GM19025 (cell line): Measurements from ENCODE around the gene UBE2O.

ENCODE experiments used
- ATAC-seq: cut with Tn5 transposase; IDR thresholded peaks from one replicate; pipeline ENCODE4 v1.9.1; 2021; ENCODE audit warnings: mild to moderate bottlenecking, low read depth, moderate library complexity; ENCODE audit not compliant: unreplicated experiment

The UBE2O gene

DNA sequence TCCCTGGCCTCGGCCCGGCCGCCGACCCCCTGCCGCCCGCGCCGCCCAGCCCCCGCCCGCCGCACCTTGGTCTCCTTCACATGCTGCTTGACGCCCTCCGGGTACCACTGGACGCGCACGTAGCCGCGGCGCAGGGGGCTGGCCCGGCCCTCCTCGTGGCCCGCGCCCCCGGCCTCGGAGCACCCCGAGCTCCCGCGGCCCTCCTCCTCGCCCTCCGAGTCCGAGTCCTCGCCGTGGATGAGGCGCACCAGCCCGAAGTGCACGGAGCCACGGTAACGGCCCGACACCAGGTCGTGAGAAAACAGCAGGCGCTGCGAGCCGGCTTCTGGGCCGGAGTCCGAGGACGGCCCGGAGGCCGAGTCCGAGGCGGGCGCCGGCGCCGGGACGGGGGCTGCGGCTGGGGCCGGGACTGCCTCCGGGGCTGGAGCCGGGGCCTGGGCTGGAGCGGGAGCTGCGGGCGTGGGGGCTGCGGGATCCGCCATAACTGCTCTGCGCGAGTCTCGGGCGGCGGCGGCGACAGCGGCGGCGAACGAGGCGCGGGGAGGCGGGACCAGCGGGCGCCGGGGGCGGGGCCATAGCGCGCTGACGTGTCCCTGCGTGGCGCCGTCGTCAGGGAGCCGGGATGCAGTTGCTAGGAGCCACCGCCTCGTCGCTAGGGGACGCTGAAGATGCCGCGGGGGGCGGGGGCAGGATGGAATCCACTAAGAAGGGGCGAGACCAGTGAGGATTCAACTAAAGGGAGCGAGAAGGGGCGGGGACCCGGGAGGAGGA is at the start of gene UBE2O:
Gene UBE2O, minus strand, starts transcription at position 493 of the 771 bp plus-strand sequence. Its CDS starts 11 bp downstream, at position 482.
- peak; percentile 90 for ATAC-seq

DNA sequence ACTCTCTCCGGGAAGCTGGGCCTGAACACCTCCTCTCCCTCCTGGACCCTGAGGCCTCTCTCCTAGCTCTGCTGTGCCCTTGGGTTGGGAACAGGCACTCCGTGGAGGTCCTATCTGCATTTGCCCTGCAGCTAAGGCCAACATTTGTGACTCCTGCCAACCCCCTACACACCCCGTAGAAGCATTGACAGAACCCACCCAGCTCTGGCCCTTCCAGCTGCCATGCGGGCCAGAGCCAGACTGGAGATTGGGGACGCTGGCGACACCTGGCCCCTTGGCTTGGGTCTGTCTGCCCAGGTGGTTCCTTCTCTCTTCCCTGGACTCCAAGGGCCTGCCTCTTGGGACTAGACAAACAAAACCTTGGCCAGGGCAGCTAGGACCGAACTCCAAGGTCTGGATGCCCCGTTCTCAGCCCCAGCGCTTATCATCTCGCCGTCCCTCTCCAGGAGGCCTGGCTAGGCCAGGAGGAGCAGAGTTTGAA is 48.9 kb upstream of the UBE2O start:
- ATAC-seq: no peak

DNA sequence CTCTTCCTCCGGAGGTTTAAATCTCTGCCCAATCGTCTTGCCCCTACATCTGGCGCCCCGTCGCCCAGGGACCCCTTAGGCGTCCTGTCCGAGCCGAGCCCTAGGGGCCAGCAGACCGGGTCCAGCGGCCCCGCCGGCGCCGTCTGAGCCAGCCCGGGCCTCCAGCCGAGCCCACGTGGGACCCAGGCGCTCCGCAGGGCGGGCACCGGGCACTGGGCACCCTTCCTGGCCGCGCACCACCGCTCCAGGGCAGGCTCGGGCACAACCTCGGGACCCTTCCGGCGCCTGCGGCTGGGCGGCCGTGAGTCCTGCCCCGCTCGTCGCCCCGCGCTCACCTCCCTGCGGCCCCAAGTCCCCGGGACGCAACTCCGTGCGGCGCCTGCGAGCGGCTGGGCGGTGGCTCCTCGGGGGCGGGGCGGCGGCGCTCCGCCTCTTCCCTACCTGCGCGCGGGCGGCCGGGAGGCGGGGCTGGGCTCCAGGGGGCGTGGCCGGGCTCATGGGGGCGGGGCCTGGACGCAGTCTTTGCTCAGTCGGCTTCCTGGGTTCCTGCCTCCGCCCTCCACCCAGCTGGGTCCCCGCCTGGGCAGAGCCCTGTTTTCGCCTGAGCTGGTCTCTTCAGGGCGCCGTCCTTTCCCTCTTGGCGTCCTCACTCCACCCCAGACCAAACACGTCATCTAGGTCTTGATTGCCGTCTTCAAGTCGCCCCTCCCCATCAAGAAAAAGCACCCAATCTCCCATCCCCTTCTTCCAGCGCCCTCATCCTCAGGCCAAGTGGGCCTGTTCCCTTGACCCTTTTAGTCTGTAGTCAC is 48.3 kb upstream of the UBE2O start, which contains the start of gene RHBDF2:
Gene RHBDF2, minus strand, starts transcription at position 406 of the 809 bp plus-strand sequence. CDS start 19,899 bp downstream, outside the sequence.
- peak; percentile 66 for ATAC-seq

DNA sequence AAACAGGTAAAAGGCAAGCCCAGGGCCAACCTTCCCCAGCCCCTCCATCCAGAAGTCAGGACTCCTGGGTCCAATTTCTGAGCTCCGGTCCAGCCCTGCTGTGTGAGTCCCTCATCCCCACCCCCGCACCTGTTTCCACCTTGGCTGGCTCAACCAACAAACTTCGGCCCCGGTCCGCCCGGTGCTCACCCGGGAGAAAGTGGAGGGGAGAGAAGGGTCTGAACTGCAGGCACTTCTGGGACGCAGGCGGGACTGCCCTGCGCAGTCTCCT is 47.7 kb upstream of the UBE2O start:
- ATAC-seq: no peak

DNA sequence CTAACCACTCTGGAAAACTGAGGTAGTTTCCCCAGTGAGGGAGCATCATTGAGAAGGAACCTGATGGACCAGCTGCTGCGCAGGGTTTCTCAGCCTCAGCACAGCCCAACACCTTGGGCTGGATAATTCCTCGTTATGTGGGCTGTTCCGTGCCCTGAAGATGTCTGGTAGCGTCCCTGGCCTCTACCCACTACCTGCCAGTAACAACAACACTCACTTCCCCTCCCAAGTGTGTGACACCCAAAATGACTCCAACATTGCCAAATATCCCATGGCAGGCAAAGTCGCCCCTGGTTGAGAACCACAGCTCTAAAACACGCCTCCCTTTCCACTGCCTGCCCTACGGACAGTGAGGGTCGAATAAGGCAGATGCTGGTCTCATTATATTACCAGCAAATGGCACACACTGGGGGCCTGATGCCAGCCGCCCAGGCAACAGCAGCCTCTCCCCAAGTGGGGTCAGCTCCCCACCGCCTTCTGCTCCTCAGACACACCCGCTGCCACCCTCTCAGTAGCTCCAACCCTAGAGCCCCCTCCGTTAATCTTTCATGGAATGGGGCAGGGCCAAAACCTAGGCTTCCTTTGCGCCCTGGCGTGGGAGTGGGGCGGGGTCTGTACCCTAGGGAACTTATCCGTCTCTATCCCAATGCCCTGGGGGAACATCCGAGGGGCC is 47.3 kb upstream of the UBE2O start:
- ATAC-seq: no peak

DNA sequence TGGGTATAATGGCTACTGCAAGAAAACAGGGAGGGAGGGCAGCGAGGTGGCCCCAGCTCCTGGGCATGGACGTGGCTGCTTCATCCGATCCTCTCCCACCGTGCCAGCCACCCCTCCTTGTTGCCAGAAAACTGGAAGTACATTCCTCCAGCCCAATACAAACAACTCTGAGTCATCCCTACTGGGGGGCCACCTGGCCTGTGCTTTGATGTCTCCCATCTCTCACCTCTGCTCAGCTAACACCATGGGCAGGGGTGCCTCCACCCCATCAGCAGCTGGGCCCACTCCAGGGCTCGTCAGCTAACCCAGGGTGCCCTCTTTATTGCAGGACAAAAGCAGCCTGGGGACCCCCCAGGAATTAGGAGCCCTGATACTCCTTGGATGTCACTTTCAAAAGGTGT is 46.3 kb upstream of the UBE2O start:
- no peak for ATAC-seq

DNA sequence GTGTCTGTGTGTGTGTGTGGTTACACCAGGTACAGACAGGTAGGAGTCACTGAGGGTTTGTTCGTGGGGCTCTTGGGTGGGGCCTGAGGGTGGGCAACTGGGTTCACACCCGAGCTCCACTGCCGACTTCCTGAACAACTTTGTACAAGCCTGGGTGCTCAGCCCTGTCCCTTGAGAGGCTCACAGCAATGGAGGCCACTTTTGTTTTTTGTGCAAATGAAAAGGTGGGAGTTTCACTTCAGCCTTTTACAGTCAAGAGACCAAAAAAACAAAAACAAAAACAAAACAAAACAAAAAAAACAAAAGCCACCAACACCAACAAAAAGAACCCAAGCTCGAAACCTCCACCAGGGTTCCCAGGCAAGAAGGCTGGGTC is 45.9 kb upstream of the UBE2O start:
- ATAC-seq: no peak

DNA sequence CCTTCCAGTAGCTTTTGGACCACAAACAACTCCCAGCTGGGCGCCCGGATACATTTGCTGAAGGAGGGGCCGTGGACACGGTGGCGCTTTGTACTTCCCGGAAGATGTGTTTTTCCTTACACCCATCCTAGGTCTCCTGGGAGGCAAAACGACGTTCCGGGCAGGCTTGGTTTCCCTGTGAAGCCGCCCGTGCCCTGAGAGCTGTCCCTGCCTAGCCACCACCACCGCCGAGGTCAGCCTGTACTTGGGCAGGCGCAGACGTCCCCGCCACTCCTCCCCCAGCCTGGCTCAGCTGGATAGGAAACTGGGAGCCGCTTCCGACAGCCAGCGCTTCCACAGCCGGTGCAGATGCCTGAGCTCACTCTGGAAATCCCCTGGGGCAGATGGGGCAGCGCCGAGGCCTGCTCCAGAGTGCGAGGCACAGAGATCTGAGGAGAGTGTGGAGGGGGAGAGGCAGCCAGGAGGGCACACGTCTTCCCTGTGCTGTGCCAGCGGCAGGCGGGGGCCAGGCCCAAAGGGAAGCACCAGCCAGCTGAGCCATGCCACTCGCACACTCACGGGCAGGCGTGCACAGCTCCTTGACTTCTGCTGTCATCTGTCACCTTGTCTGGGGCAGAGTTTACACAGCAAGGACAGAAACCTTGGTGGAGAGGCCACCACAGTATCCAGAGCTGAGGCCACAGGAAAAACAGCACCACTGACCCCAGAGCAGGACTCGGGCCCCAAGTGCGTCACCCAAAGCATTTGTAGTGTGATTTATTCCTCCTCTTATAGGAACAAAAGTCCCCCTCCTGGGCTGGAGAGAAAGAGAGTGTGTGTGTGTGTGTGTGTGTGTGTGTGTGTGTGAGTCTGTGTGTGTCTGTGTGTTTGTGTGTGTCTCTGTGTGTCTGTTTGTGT is 45.3 kb upstream of the UBE2O start:
- ATAC-seq: no peak

DNA sequence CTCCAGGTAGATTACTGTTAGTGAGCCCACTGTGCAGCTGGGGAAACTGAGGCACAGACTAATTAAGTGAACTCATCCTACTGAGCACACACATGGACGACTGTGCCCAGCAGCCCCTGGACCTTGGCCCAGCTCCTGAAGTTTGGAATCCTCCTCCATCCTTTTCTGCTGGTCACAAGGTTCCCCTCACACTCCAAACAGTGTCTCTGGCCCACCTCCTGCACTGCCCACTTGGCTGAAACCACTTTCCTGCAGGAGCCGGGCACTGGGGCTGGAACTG is 44.7 kb upstream of the UBE2O start:
- ATAC-seq: no peak

DNA sequence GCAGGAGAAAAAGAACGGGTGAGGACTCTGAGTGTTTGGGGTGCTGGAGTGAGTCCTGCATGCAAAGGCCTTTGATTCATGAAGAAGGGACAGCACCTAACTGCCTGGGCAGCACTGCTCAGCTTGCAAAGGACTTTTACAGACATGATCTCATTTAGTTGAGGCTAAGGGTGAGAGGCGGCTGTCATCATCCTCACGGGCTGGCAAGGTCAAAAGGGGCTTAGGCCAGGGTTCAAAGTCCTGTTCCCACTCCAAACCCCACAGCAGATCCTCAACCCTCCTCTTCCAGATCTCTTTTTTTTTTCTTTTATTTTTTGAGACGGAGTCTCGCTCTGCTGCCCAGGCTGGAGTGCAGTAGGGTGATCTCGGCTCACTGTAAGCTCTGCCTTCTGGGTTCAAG is 43.5 kb upstream of the UBE2O start:
- ATAC-seq: no peak

DNA sequence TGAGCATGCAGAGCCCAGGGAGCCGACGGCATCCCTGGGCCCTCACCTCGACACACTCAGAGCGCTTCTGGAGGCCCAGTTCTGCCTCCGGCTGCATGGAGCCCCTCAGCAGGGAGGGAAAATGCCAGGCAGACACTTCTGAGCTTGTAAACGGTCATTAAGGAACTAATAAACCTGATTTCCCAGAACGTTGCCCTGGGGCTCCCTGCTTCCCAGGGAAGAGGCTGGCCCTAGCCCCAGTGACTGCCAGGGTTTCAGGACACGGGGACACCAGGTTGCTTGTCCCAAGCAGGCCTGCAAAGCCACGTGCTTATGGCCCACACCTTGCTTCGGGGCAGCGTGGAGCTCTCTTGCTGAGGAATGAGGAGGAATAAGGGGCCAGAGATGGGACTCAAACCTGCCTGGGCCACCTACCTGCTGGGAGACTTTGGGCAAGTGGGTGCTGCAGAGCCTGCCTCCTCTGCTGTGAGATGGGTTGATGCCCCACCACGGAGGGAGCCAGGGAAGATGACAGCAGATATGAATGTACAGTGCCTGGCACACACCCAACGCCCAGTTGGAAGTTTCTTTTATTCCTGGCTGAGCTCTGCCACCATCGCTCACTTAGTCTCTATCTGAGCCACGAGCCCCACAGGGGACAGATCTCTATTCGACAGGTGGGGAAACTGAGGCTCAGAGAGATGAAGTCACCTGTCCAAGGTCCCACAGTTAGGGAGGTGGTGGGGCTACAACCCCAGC is 42.9 kb upstream of the UBE2O start:
- no peak for ATAC-seq

DNA sequence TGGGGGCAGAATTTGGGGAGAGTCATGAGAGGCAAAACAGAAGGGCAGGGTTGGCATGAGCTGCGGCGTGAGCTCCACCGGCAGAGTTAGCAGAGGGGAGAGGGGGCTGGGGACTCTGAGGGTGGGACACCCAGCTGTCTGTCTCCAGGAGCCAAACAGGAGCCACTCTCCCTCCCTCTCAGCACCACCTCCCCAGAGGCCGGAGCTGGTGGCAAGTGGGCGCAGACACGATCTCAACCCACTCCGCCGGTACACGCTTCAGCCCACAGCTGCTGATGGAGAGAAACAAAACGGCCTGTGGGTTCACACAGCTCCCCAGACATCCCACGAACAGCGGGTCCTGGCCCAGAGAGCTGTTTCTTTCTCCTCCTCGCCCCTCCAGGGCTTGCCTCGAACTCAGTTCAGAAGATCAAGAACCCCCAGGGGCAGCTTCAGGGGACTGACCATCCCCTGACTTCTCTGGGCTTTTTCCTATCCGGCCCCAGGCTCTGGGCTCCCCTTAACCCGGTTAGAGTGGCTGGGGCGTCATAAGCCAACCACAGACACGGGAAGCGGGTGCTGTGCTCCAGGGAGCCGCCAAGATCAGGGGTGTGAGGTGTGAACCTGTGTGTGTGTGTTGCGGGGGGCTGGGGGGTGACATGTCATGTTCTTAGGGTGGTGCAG is 40.7 kb upstream of the UBE2O start:
- ATAC-seq: no peak

DNA sequence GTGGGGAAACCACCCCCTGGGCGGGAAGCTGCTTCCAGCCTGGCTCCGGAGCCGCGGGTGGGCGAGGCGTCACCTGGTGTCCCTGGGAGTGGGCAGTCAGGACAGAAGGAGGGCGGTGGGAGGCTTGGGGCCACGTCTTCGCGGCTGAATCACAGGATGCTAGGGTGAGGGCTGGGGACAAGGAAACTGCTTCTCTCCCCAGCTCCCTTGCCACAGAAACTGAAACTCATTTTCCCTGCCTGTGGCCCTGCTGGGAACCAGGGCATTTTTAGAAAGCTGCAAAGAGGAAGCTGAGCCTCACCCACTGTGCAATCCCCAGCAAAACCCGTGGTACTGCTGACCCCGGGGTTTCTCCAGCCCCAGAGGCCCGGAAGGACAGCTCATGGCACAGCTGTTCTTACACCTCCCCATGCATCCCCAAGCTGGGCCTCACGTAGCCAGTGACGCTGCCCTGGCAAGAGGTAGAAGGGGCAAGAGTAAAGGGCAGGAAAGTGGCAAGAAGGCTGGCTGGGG is 40.1 kb upstream of the UBE2O start:
- ATAC-seq: peak; percentile 41

DNA sequence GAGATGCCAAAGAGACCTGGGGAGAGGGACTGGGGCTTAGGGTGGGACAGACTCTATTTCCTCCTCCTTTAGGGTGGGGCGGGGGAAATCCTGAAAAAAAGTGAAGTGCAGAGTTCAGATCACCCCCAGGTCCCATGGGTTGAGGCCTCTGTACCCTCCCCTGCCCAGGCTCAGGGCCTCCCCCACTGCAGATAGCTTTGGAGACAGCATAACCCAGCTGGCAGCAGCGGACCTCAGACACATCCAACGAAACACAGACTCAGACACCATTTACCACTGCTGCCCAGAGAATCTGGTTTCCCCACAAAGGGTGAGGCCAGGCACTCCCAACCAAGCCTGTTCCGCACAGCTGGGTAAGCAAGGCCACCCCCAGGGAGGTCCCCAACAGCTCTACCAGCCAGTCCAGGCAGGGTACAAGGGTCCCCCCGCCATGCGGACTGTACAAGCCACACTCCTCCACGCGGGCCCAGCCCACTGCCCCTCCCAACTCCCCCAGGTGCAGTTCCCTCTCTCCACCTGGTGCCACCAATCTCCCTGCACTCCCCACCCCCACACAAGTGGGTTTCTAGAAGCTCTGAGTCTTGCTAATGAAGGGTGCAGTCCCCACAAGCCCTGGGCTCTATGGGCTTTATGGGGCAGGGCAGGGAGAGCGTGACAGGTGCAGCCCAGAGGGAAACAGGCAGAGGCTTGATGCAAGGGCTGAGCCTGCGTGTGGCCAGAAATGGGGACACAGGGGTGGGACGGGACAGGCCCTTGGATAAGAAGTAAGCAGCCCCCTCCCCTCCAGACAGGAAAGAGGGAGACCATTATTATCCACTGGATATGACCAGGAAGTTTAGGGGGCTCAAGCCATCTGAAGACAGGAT is 39.4 kb upstream of the UBE2O start:
- peak; percentile 35 for ATAC-seq

DNA sequence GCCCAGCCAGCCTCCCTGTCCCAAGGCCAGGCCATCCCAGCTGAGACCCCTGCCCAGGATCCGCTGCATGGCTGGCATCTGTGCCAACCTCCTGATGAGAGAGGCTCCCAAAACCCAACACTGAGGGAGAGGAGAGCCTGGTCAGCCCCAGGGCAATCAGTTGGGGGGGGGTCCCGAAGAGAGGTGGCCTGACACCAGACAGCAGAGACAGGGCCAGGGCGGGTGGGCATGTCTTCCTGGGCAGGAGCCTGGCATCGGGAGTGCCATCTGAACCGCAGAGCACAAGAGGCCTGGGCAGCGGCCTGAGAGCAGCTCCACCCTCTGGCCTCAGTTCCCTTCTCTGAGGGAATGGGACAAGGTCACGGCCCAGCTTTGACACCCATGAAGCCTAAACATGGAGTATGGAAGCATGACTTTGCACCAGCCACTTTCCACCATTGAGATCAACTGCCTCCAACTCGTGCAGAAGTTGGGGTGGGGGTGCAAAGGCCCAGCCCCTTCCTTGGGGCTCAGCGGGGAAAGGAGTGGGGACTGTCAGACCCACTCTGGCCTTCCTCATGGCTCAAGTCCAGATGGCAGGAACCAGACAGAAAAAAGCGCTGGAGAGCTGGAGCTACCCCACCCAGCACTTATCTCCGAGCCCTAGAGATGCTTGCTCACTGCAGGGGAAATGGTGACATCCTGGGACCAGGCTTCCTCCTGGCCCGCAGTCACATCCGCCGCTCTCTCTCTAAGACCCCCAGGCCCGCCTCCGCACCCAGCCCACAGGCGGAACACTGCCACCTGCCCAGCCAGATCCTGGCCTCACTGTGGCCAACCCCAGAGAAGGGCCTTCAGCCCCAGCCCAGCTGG is 38.5 kb upstream of the UBE2O start:
- peak; percentile 2 for ATAC-seq

DNA sequence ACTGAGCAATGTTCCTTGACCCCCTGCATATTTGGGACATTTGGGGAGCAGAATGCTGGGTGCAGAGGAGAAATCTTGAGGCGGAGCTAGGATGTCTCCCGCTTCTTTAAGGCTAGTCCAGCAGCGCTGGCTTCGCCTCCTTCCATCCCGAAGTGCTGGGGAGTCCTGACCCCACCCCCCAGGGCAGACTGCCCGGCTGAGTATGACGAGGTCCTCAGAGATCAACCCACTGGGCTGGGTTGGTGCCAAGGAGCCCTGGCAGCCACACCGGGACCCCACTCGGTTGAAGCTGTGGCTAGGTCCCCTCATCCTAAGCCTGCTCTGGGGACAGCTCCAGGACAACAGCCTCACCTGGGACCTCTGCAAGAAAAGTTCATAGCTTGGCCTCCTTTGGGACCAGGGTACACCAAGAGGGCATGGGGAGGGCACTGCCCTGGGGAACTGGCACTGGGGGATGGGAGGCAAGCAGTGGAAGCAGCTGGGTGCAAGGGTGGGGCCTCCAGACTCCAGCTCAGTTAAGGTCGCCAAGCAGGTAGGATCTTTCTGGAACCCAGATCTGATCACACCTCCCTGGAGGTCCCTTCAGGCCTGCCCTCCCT is 37.3 kb upstream of the UBE2O start:
- no peak for ATAC-seq
